HG02763 (cell line): ENCODE data around the gene LRRC74B.
"Not testable (repeated sequence)": the region's sequence is repeated elsewhere in the genome, so short reads cannot be mapped to it uniquely, and the experiment has no call there.

Experiments used
- ATAC-seq: cut with Tn5 transposase; IDR thresholded peaks from one replicate; pipeline ENCODE4 v1.9.1; 2021; ENCODE audit warnings: mild to moderate bottlenecking, moderate library complexity; ENCODE audit not compliant: unreplicated experiment

Gene LRRC74B

DNA sequence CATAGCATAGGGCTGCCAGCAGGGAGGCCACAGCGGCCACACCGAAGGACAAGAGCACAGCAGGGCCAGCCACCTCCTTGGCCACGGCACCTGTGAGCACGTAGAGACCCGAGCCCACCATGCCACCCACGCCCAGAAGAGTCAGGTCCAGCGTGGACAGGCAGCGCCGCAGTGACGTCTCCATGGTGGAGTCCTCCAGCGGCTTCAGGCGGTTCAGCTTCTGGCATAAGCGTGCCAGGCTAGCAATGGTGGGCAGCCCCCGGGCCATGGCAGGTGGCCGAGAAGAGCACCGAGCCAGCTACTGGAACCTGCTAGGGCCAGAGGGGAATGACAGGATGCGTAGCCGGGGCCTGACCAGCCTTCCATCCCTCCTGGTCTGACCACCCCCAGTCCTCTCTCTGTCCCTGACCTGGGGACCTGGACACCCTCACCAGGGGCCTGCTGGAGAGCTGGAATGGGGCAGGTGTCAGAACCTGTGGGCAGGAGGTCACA lies 14.2 kb upstream of the LRRC74B start:
- no peak for ATAC-seq

DNA sequence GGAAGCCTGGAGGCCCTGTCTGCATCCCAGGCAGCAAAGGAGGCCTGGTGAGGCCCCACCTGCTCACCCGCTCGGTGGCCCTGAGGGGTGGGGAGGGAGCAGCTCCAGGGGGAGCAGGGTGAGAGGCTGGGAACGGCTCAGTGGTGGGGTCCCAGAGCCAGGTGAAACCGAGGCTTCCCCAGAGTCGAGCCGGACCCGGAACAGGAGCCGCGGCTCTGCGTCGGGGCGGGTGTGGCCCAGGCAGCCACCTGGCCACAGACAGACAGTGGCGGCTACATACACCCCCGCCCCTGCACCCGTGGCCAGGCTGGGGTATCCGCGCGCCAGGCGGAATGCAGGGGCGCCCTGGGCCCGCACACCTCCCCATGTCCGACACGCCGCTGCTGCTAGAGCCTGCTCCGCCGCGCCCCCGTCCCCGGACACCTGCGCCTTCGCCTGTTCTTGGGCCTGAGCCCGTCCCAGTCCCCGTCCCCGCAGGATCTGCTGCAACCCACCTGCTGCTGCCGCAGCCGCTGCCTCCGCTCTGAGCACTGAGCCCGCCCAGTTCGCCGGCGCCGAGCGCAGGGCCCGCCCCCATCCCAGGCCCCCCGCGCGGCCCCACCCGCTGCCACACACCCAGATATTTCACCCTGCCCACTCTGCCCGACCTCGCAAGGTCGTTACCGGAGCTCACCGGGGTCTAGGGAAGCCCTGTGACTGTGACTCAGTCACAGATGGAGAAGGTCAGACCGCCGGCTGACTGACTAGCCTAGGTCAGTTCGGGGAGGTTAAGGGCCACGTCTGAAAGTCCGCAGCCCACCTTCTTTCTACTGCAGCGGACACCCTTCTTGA lies 13.5 kb upstream of the LRRC74B start, which contains the start of gene SLC7A4:
Gene SLC7A4, minus strand, starts transcription at position 525 of the 831 bp plus-strand sequence. CDS start 749 bp downstream, outside the sequence.
- ATAC-seq, result no peak

DNA sequence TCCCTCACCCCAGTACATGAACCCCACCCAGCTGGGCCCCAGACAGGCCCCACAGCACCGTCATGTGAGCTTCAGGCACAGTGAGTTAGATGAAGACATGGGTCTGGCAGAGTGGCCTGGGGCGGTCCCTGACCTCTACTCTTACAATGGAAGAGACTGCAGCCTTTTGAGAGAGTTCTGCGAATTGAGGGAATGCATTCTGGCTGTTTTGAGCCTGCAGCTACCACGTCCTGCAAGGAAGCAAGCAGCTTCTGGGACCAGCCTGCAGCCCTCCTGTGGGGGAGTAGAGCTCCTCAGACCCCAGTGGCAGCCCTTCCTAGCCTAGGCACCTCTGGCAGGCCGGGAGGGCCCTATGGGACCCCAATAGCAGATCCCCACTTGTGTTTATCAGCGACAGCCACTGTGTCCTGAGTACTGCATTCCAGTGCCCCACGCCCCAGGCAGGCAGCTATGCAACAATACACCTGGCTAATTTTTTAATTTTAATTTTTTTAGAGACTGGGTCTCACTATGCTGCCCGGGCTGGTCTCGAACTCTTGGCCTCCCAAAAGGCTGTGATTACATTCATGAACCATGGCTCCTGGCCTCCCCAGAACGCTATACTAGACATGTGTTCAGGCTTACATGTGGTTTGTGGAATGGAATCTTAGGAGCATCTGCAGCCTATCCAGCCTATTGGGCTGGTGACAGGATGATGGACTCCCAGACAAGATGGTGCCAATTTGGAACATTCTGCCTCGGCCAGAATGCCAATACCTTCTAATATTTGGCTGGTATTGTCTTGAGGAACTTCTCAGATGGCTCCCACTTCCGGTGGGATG lies 12.7 kb upstream of the LRRC74B start:
- no peak for ATAC-seq

DNA sequence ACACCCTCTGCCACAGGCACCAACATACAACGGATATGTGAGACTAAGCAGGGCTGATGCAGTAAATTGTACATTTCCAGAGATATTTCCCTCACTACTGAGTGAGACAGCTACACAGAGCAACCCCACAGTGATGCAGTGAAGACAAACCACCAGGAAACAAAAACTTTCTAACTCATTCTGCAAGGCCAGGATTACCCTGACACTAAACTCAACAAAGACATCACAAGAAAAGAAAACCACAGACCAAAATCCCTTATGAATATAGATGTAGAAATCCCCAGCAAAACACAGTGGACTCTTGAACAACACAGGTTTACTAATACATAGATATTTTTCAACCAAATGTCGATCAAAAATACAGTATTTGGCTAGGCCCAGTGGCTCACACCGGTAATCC lies 11.9 kb upstream of the LRRC74B start:
- no peak for ATAC-seq

DNA sequence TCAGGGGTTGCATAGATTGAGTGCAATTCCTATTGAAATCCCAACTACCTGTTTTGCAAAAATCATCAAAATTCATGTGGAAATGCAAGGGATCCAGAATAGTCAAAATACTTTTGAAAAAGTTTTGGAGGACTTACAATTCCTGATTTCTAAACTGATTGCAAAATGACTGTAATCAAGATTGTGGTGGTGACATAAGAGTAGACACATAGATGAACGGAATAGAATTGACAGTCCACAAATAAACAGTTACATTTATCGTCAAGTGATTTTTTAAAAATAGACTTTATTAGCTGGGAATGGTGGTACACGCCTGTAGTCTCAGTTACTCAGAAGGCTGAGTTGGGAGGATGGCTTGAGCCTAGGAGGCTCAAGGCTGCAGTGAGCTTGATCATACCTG lies 10.8 kb upstream of the LRRC74B start:
- no peak for ATAC-seq

DNA sequence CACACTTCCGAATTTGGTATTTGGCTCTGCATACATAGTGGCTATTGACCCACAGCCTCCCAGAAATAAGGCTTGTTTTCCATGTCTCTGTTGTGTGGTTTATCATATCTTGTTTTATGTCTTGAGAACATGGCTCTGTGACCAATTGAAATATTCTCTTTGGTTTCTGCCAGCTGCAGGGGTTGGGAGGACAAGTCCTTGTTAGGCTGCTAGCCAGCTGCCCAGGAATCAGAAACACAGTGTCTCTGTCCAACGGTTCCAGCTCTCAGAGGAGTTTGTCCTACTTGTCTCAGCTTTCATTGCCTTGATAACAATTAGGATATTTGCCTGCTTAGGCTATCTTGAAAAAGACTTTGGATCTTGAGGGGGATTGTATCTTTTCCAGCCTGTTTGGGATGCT lies 7.3 kb upstream of the LRRC74B start:
- ATAC-seq, result no peak

DNA sequence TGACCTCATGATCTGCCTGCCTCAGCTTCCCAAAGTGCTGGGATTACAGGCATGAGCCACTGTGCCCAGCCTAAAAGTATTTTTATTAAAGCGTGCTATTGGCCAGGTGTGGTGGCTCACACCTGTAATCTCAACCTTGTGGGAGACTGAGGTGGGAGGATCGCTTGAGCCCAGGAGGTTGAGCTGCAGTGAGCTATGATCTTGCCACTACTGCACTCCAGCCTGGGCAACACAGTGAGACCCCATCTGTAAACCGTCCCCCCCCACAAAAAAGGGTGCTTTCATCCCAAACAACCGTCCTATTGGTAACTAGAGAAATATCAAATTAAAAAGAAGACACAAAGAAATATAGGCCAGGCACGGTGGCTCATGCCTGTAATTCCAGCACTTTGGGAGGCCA lies 6.6 kb upstream of the LRRC74B start:
- ATAC-seq, result not testable (repeated sequence)

DNA sequence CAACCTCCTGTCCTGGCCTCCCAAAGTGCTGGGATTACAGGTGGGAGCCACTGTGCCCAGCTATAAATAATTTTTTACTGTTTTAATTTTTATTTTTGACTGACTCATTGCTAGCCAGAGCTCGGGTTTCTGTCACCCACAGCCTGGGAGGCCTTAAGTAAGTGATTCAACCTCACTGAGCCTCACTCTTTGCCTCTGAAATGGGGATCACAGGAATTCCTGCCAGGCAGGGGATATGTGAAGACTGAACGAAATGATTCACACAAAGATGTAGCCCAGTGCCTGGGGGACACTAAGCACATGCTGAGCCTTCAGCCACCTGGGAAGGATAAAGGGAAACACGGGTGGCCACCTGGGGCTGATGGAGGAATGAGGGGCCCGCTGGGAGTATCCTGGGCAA lies 3.8 kb upstream of the LRRC74B start:
- no peak for ATAC-seq

DNA sequence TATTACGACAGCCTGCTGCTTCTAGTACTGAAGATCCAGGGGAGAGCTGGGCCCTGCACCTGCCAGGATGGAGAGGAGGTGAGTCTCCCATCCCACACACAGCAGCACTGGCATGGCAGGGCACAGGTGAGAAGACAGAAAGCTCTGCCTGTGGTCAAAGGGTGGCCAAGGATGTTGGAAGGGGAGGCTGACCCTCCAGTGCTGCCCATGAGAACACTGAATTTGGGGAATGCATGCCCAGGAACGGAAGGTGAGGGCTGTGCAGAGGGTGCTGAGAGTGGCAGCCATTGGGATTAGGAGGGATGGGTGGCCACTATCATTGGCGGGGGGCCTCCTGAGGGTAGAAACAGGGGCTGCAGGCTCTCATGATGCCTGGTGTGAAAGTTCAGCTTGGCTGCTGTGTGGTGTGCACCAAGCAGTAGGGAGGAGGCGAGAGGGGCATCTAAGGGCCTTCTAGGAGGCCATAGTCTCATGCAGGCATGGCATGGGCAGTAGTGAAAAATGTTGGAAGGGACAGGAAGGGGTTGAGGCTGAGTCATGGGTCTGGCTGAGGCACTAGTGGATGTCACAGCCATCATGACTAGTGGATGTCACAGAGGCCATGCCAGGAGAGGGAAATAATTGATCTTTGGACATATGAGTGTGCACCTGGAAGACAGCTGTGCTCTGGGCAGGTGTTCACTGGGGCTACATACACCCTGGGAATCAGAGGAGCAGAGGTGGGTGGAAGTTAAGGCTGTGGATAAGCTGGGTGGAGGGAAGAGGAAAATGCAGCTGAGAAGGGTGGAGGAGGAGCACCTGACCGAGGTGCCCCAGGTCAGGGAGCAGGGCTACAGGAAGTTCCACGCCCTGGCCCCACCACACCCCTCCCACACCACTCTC lies 2.5 kb upstream of the LRRC74B start:
- no peak for ATAC-seq

DNA sequence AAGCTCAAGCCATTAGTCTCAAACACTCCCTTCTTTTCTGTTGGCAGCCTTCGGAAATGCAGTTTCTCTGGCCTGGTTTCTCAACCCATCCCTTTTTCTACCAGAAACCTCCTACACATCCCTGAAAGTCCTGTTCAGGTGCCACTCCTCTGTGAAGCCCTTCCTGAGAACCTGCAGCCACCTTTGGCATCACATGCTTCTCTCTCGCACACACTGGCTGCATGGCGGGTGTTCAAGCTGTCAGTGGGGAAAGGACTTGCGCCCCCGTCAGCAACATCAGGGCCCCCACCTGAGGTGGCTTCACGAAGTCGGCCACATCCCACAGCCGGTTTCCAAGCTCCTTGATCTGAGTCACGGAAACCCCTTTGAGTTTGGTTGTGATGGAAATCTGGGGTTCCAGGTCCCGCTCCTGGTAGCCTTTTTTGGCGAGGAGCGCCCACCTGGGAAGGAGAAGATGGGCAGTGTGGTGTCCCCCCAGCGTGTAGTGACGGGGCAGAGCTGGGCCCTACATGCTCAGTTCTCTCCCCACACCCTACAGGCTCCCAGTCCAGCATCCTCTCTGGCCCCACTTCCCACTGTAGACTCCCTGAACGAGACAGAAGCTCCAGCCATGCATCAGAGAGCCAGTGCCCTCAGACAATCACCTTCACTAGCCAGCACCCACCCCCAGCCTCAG lies 1.7 kb upstream of the LRRC74B start:
- ATAC-seq, result no peak

DNA sequence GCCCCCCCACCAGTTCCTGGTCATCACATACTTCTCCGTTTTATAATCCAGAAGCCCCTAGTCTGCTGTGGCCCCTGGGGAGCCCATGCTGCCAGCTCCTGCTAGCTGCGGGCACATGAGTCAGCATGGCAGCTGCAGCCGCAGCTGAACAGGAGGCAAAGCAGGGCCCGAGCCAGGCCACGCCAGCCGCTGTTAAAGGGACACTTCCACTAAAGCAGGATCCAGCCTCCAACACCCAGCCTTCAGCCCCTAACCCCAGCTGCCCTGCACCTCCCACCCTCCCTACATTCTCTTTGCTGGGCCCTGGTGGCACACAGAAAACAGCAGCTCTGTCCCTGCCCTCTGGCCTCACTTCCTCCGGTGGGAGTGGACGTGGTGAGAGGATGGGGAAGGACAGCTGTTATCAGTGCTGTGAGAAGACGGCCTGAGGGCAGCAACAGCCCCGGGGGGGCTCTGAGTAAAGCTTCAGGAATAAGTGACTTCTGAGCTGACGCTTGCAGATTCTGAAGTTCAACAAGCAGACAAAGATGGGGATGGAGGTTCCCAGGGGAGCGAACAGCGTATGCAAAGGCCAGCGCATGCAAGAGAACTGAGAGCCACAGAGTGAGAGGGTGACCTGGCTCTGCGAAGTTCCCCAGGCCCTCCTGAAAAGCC lies 688 bp upstream of the LRRC74B start:
- ATAC-seq, result no peak

DNA sequence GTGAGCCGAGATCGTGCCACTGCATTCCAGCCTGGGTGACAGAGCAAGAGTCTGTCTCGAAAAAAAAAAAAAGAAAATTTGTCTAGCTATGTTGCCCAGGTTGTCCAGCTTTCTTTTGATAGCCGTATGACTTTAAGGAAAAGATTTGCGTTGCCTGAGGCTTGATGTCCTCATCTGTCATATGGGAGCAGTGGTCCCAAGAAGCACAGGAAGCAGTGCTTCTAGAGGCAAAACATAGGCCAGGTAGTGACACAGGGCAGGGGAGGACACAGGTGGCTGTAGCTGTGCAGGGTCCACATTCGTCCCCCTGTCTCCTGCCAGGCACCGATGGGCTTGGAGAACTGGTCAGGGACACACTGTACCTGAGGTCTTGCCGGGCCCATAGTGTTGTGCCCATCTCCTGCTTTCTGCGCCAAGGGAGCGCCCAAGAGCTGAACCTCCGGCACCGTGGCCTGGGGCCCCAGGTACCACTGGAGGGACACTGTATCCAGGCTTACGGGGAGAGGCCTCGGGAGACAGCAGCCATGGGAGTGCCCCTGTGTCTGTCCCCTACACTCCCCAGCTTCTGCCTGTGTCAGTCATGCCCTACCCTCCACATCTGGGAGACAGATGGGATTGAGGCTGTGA lies 1.4 kb downstream of the LRRC74B start:
- ATAC-seq, result no peak

DNA sequence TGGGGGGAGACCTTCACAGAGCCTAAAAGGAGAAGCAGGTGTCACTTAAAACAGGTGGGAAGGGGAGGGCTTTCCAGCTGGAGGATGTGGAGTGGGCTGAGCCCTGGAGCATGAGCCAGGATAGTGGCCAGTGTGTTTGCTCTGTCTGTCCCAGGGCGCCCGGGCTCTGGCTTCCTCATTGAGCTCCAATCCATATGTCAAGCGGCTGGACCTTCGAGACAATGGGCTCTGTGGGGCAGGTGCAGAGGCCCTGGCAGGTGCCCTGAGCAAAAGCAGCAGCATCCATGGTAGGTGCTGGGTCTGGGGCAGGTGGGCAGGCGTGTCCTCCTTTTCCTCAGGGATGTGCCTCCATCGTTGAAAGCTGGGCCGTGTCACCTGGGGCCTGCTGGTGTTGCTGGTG lies 2.0 kb downstream of the LRRC74B start:
- no peak for ATAC-seq

DNA sequence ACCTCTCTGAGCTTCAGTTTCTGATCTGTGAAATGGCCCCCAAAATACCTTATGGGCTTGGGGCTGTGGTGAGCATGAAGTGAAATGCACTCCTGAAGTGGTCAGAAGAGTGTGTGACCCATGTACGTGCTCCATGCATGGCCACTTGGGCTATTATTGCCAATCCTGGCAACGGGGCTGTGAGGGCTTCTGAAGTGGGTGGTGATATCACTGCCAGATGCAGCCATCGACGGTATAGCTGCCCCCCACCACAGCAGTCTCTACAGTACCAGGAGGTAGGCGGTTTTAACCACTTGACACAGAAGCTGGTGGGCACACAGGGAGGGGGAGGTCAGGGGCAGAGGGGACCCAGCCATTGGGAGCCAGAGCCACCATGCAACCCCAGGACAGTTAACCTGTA lies 2.7 kb downstream of the LRRC74B start:
- not testable (repeated sequence) for ATAC-seq

DNA sequence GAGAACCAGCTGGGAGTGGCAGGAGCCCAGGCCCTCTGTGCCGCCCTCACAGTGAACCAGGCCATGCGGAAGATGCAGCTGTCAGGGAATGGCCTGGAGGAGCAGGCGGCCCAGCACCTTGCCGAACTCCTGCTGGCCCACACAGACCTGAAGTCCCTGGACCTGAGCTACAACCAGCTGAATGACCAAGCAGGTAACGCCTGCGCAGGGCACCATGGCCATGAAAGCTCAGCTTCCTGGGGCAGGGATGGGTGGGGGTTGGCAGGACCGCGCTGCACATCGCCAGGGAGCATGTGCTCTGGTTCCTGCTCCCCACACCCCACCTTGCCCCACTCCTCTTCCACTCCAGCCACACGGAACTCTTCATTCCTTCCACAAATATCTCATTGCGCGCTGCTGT lies 3.2 kb downstream of the LRRC74B start:
- not testable (repeated sequence) for ATAC-seq

DNA sequence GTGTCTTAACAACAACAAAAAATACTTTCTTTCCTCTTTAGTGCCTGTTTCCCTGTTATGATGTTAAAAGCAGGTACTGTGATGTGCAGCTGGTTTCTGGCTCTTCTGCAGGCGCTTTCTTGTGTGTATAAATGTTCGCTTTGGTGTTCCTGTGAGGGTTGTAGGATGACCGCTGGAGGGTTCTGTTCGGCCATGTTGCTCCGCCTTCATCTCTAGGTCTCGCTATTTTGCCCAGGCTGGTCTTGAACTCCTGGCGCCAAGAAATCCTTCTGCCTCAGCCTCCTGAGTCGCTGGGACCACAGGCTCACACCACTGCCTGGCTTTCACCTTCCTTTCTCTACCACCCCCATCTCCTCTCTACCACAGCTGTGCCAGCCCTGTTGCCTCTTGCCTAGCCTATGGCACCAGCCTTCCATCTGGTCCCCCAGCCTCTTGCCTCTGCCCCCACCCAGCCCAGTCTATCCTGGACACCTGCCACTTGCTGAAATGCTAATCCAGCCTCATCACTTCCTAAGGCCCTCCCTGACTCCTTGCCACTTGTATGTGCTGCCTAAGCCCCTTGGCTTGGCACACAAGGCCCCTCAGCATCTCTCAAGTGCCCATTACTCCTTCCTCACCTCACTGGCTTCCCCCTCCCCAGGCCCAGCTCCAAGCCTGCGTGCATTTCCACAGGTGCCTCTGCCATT lies 5.5 kb downstream of the LRRC74B start:
- ATAC-seq, result no peak

DNA sequence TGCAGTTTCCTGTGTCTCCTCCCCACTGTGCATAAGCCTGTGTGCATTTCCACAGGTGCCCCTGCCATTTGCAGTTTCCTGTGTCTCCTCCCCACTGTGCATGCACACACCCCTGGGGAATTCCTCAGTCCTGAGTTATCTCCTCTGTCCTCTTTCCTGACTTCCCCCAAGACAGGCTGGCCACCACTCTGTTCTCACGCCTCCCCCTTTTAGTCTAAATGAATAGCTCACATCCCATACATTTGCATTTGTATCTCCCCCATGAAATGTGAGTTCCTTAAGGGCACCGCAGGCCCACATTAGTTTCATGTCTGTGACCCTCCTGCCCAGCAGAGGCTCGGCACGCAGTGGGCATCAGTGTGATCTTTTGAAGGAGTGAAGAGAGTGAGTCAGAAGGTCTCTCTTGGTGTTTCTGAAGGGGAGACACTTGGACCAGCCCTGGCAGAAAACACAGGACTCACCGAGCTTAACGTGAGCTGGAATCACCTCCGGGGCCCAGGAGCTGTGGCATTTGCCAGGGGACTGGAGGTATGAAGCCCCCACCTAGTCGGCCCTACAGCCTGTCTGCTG lies 6.2 kb downstream of the LRRC74B start:
- no peak for ATAC-seq

DNA sequence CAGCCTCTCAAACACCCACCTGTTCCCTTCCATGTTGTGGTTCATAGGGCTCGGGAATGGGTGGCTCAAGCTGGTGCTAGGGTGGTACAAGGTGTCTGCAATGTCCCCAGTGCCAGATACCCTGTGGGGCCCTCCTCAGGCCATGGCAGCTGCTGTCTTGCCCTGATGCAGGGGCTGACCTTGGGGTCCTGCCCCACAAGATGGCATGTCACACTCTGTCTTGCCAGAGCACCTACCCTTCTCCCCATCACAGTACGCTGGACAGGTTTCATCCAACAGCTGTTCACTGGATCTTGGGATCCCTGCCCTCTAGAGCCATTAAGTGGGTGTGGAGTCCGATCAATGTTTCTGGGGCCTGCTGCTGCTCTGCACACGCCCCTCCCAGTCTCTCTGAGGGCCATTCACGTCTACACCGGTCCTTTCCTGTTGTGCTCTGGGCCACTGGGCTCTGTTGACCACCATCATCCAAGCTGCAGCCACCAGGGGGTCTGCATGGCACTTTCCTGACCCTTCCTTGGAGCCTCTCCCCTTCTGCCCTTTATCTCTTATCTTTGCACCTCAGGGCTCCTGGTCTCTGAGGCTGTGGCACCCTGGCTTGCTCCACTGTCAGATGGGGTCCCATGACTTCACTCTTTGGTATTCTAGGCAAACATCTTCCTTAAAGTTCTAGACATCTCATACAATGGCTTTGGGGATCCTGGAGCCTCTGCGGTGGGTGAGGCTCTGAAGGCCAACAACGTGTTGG lies 7.1 kb downstream of the LRRC74B start:
- ATAC-seq, result no peak
